Suprapubic skin (tissue), 3 donors: Measurements from ENCODE around the gene CNTN3.

ENCODE experiments used
- CTCF ChIP-seq, 2 donors: fragments of 200-600 bp in 1 of 2; fragments of 450-650 bp in 1 of 2; sonication (generic) in 1 of 2; IDR thresholded peaks; one replicate each; pipeline ENCODE4 v1.5.1; 2016 to 2019; ENCODE audit warnings: antibody characterized with exemption in 2 of 2, mild to moderate bottlenecking in 1 of 2, moderate library complexity in 1 of 2
- POLR2A ChIP-seq, 2 donors: fragments of 450-650 bp; IDR thresholded peaks; one replicate each; pipeline ENCODE4 v1.6.1; 2017; ENCODE audit warnings: antibody characterized with exemption in 2 of 2, mild to moderate bottlenecking in 2 of 2, moderate library complexity in 2 of 2

- TF ChIP-seq CTCF (IDR thresholded peaks at IDR 0.05) = no peak
- TF ChIP-seq POLR2A (IDR thresholded peaks at IDR 0.05) = no peak
These were observed 25.8 kb upstream of the CNTN3 start for GRCh38 chr3:74640211-74640610.
